HG03460 (cell line): ENCODE measurements around the gene C10orf53.
A peak's percentile ranks its signal among the peaks of the same experiment; 100 is the strongest.

Source experiments
- ATAC-seq: cut with Tn5 transposase; IDR thresholded peaks from one replicate; pipeline ENCODE4 v1.9.1; 2021; ENCODE audit not compliant: unreplicated experiment

C10orf53 gene

GRCh38 chr10:49679480-49679893 is at the start of gene C10orf53:
Gene C10orf53, plus strand, starts transcription at chr10:49679651. Its CDS starts 47 bp downstream, at chr10:49679698.
- ATAC-seq: peak; percentile 56

DNA sequence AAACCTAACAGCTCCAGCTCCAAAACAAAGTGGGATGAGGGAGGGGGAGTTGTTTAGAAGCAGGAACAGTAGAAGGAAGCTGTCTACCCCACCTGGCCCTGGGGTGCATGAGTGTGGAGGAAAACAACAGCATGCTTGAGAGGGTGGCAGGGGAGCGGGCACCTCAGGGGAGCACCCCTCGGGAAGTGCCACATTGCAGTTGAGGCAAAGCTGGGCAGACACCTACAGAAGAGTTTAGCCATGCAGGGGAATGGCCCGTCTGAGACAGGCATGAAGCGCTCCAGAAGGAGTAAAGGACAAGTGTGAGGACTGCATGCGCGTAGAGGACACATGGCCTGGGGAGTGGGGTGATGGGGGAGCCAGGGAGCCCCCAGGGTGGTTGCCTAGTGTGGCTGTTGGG is 47.5 kb upstream of the C10orf53 start:
- no peak for ATAC-seq

DNA sequence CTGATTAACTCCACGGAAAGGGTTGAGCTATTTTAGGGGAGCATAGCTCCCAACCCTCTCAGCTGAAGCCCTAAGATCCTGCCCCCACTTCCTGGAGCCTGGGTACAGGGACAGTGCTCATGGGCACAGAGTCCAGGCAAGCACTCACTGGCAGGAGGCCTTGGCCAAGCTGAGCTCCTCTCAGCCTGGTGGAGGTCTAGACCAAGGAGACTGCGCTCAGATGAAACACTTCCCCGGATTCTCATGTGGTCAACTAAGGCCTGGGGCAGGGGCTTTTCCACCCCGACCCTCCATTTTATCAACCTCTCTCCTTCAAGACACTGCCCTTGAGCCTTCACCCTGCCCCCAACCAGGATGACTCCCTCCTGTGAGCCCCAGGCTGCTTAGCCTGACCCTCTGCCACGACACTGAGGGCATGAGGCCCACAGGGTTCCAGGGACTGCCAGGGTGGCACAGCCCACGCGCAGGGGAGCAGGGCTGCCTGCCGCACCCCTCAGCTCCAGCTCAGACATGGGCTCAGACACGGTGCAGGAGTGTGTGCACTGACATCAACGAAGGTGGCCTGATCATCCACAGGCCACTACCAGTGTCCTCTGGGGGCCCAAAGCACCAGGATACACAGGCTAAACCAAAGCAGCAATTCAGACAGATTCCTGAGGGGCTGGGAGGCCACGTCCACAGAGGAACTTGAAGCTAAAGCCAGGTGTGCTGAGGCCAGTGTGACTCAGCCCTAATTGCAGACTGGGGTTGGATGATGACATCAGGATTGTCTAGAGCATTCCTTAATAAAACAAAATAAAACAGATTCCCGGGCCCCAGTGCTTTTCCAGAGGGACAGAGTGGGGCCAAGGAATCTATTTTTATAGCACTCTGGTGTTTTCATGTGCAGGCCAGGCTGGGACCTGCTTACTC is 46.8 kb upstream of the C10orf53 start:
- no peak for ATAC-seq

- ATAC-seq: no peak
Measured at GRCh38 chr10:49633327-49634068, 46.0 kb upstream of the C10orf53 start.

- ATAC-seq: no peak
Measured at GRCh38 chr10:49634069-49634660, 45.3 kb upstream of the C10orf53 start.

- no peak for ATAC-seq
Measured at GRCh38 chr10:49642311-49642710, 37.1 kb upstream of the C10orf53 start.

DNA sequence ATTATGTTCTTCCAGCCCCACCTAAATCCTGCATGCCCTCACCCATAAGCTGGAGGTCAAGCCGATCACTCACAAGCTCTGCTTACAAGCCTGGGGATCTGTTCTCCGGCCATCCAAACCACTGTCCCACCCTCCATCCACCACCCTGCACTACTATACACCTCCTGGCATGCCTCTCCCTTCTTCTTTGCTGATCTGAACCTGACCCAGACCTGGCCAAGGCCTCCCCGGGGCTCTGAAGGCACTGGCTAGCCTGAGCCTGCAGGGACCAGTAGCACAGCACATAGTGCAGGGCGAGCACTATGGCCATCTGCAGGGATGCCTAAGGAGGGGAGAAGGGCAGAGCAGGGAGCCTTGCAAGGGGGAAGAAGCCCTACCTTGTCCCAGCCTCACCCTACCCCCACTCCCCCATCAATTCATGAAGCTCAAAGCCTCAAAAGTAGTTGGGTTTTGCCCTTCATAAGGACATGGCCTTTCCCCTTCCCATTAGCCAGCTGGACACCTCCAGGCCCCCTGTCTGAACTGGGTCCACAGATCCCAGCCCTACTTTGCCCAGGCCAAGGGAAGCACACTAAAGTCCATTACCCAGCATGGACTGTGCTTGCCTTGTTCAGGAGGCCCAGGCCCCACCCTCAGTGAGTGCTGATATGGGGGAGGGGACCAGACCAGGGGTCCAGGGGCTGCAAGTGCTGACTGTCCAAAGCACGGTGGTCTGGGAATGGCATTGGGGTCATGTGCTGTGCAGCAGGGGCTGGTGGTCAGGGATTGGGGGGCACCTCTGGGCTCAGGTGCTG is 36.0 kb upstream of the C10orf53 start:
- no peak for ATAC-seq

GRCh38 chr10:49644035-49644646 is 35.3 kb upstream of the C10orf53 start:
- ATAC-seq: no peak

DNA sequence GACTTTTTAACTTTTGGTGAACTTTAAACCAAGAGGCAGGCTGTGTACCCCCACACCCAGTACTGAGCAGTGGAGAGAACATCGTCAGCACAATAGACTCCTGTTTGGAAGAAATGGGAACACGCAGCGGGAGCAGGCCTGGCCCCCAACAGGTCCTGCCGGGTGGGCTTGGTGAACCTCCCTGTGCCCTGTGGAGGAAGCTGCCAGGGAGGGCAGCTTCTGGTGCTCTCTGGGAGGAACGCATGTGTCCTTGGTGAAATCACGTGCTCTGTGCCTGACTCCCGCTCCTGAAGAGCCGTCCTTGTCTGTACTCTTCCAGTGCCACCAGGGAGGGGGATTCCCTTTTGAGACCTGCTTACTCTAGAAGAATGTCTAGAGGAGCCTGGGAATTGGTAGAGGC is 34.0 kb upstream of the C10orf53 start:
- no peak for ATAC-seq

DNA sequence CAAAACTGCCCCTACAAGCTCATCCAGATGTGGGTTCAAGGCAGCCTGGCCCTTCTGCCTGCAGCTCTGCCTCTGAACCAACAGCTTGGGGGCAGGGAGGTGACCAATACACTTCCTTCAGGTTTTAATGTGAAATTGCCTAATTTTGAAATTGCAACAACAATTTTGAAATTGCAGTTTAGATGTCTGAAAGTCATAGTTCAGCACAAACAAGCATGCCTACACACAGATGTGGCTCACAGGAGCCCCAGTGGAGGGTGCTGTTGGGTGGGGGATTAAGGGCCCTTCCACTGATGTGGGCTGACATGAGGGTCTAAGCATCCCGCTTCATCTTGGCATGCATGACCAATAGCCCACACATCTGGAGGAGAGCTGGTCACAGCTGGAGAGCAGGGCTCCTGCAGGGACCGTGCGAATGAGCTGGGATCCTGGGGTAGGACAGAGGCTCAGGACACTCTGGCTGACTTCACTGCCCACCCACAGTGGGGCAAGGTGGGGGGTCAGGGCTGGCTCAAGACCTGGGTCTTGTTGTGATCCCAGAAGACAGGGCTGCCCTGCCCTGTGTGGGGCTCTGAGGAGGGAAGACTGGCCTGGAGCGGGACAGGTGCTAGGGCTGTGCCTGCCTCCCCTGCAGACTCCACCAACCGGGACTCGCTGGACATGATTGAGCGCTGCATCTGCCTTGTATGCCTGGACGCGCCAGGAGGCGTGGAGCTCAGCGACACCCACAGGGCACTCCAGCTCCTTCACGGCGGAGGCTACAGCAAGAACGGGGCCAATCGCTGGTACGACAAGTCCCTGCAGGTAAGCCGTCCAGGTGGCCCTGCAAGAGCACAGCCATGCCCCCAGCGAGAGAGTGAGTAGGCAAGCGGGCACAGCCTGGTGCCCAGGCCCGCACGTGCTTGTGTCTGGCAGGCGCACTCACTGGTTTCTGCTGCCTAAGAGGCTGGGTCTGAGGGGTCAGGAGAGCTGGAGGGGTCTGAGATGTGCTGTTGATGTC is 33.3 kb upstream of the C10orf53 start:
- no peak for ATAC-seq

GRCh38 chr10:49647554-49647953 is 31.9 kb upstream of the C10orf53 start:
- ATAC-seq: no peak

DNA sequence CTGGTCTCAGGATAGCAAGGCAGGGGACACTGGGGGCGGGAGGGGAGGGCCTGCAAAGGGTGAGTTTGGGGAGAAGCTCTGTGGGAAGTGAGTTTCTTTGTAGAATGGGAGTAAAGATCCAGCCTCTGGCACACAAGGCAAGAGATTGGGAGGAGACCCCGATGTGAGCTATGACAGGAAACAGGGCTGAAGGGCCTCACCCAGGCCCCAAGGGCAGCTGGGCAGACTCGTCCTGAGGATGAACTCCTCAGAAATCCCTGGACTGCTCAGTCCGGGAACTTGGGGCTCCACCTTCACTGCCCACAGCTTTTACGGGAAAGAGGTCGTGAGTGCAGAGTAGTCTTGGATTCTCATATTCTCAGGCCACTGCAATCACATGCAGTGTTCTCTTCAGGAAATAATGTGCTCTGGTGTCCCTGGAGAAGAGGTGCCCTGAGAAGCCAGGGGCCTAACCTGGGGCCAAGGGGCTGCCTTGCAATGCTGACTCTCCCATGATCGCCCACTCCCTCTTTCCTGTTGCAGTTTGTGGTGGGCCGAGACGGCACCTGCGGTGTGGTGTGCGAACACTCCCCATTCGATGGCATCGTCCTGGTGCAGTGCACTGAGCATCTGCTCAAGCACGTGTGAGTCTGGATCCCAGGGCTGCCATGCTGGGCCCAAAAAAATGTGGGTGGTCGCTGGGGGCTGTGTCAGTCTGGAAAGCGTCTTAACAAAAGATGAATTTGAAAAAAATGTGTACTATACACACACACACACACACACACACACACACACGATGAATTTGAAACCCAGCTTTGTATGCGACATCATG is 31.3 kb upstream of the C10orf53 start:
- ATAC-seq: no peak

DNA sequence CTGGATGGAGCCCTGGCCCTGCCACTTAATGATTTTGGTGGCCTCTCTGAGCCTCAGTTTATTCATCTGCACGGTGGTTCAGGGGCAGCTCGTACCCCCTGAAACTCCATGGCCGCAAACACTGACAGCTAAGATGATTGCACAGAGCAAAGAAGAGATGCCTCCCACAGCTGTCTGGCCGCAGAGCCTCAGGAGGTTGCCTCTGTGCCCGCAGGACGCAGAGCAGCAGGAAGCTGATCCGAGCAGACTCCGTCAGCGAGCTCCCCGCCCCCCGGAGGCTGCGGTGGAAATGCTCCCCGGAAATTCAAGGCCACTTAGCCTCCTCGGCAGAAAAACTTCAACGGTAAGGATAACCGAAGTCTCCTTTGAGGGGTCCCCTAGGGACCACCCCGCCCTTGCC is 30.2 kb upstream of the C10orf53 start:
- no peak for ATAC-seq

DNA sequence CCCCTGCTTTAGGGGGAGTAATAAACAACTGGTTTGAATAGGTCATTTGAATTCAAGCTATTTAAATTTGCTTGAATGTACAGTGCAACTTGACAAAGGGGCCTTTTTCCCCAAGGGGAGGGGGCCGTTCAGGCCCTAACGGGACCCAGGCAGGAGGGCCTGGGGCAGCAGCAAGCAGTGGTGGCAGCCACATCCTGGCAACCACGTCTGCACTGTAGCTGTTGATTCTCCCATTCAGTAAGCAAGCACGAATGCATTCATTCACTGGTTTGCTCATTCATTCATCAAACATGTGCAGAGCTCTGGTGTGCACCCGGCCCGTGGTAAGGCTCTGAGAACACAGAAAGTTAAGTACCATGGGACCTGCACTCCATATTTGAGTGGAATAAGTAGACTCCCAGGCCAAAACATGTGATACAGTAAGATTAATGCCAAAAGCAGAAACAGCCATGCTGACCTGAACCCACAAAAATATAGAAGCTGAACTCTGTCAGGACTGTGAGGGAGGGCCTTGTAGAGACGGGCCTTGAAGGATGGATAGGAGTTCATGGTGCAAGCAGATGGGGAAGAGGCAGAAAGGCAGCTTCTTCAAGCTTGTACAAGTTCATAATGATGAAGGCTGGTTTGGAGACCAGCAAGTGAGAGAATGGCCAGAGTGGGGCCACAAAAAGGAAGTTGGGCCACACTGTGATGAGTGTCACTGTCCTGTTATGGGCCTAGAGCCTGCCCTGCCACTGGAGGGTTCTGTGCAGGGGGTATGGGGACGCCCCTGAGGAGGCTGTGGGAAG is 29.3 kb upstream of the C10orf53 start:
- no peak for ATAC-seq

DNA sequence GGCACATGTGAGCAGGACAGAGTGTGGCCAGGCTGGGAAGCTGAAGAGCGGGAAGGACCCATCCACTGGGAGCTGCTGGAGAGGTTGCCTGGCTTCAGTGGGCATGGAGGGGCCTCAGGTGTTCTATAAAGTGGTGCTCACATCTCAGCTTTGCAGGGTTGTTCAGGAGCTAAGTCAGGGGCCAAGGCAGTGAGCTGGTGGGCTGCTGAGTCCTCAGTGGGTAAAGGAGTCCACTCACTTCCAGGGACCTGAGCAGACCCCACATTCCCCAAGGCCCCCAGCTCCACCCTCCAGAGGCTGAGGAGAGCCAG is 28.8 kb upstream of the C10orf53 start:
- ATAC-seq: no peak

DNA sequence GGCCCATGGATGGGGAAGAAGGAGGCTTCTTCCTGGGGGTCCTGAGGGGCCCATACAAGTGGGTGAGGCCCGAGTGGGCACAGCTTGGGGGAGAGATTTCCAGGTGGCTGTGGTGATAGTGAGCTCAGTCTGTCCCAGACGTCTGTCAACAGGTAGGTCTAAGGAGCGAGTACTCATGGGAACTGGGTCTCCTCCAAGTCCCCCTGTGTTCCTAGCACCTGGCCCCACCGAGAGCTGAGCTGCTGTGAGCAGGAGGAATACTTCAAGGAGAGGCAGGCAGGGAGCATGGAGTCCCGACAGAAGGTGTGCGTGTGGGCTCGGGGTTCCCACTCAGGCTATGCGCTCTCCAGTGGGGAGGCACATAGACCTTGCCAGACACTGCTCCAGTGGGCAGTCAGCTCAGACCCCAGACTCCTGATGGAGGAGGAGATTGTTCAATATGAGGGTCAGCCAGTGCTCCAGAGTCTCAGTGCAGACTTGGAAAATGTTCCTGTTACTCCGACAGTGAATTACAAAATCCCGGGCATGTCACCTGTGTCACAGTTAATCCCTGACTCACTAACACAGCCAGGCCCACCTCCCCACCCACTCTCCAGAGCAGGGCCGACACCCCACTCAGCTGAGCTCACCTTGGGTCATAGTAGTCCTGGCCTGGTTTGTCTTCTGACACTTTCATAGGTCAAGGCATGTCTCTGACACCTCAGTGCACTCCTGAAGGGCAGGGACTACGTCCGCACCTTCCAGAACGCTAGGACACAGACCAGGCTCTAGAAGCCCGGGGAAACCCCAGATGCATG is 28.2 kb upstream of the C10orf53 start:
- ATAC-seq: no peak

DNA sequence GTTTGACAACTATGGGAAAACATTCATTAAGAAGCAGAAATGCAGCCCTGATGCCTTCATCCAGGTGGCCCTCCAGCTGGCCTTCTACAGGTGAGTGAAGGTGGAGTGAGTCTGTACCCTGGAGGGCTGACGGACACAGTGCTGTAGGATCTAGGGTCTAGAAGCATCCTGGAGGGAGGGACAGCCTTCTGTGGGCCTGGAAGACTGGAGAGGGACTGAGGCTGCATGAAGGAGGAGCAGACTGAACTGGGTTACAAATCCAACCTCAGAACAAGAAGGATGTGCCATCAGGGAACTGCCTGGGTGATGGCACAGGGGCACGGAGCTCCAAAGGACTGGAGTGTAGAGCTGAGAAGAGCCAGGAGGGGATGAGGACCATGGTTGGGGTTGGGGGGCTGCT is 27.5 kb upstream of the C10orf53 start:
- no peak for ATAC-seq
